Measurements from ENCODE around the gene PACRG. TPM values are rescaled to one million over a fixed set of nuclear protein-coding genes. Genes with fewer than 3 reads are reported as not detected.

Gene PACRG
- total and polyA plus RNA-seq, 4 donors = 0.47 to 3.8 (median 2.4) TPM

- DNase-seq (ENCODE audit: low spot score) = no peak
- peaks cover 0 to 17% (median 11%) of the 10 kb centered on the region in 4 donors for H3K4me1 ChIP-seq (ENCODE audit: control insufficient read depth in 4 of 4, insufficient read depth in 4 of 4, low read length in 3 of 4)
- H3K36me3 ChIP-seq (ENCODE audit: control insufficient read depth in 4 of 4, insufficient read depth in 3 of 4, low read depth in 1 of 4, low read length in 3 of 4) = no peaks in the 10 kb centered on the region
- H3K27me3 ChIP-seq (ENCODE audit: control insufficient read depth in 4 of 4, insufficient read depth in 4 of 4, low read length in 3 of 4) = no peaks in the 10 kb centered on the region
- no peak overlapping the region for H3K9ac ChIP-seq (ENCODE audit: low read depth in 1 of 2, low read length in 2 of 2)
- 92% methylated on average over 3 of the region's 3 CpGs for WGBS
- TF ChIP-seq, protein P1, sequence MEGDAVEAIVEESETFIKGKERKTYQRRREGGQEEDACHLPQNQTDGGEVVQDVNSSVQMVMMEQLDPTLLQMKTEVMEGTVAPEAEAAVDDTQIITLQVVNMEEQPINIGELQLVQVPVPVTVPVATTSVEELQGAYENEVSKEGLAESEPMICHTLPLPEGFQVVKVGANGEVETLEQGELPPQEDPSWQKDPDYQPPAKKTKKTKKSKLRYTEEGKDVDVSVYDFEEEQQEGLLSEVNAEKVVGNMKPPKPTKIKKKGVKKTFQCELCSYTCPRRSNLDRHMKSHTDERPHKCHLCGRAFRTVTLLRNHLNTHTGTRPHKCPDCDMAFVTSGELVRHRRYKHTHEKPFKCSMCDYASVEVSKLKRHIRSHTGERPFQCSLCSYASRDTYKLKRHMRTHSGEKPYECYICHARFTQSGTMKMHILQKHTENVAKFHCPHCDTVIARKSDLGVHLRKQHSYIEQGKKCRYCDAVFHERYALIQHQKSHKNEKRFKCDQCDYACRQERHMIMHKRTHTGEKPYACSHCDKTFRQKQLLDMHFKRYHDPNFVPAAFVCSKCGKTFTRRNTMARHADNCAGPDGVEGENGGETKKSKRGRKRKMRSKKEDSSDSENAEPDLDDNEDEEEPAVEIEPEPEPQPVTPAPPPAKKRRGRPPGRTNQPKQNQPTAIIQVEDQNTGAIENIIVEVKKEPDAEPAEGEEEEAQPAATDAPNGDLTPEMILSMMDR (IDR thresholded peaks at IDR 0.05; ENCODE audit: low read depth, low read length, missing input control) = no peak
- no peak for TF ChIP-seq HNF4G (IDR thresholded peaks at IDR 0.05)
- TF ChIP-seq, protein P2, sequence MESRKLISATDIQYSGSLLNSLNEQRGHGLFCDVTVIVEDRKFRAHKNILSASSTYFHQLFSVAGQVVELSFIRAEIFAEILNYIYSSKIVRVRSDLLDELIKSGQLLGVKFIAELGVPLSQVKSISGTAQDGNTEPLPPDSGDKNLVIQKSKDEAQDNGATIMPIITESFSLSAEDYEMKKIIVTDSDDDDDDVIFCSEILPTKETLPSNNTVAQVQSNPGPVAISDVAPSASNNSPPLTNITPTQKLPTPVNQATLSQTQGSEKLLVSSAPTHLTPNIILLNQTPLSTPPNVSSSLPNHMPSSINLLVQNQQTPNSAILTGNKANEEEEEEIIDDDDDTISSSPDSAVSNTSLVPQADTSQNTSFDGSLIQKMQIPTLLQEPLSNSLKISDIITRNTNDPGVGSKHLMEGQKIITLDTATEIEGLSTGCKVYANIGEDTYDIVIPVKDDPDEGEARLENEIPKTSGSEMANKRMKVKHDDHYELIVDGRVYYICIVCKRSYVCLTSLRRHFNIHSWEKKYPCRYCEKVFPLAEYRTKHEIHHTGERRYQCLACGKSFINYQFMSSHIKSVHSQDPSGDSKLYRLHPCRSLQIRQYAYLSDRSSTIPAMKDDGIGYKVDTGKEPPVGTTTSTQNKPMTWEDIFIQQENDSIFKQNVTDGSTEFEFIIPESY (IDR thresholded peaks at IDR 0.05) = no peak
- no peak for TF ChIP-seq TAF1 (conservative IDR thresholded peaks at IDR 0.05)
- no peak for TF ChIP-seq NR2F2 (IDR thresholded peaks at IDR 0.05)
- no peak for TF ChIP-seq MAX (IDR thresholded peaks at IDR 0.05)
- no peak for TF ChIP-seq JUND (IDR thresholded peaks at IDR 0.05)
- TF ChIP-seq, protein P3, sequence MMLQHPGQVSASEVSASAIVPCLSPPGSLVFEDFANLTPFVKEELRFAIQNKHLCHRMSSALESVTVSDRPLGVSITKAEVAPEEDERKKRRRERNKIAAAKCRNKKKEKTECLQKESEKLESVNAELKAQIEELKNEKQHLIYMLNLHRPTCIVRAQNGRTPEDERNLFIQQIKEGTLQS (IDR thresholded peaks at IDR 0.05) = no peak
- TF ChIP-seq SP1 (IDR thresholded peaks at IDR 0.05) = no peak
- TF ChIP-seq, protein P4, sequence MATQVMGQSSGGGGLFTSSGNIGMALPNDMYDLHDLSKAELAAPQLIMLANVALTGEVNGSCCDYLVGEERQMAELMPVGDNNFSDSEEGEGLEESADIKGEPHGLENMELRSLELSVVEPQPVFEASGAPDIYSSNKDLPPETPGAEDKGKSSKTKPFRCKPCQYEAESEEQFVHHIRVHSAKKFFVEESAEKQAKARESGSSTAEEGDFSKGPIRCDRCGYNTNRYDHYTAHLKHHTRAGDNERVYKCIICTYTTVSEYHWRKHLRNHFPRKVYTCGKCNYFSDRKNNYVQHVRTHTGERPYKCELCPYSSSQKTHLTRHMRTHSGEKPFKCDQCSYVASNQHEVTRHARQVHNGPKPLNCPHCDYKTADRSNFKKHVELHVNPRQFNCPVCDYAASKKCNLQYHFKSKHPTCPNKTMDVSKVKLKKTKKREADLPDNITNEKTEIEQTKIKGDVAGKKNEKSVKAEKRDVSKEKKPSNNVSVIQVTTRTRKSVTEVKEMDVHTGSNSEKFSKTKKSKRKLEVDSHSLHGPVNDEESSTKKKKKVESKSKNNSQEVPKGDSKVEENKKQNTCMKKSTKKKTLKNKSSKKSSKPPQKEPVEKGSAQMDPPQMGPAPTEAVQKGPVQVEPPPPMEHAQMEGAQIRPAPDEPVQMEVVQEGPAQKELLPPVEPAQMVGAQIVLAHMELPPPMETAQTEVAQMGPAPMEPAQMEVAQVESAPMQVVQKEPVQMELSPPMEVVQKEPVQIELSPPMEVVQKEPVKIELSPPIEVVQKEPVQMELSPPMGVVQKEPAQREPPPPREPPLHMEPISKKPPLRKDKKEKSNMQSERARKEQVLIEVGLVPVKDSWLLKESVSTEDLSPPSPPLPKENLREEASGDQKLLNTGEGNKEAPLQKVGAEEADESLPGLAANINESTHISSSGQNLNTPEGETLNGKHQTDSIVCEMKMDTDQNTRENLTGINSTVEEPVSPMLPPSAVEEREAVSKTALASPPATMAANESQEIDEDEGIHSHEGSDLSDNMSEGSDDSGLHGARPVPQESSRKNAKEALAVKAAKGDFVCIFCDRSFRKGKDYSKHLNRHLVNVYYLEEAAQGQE (IDR thresholded peaks at IDR 0.05) = no peak
- no peak for TF ChIP-seq RXRA (IDR thresholded peaks at IDR 0.05)
- no peaks in the 10 kb centered on the region for H3K9me3 ChIP-seq (ENCODE audit: control insufficient read depth in 4 of 4, low read length in 3 of 4)
- H3K27ac ChIP-seq (ENCODE audit: low read depth in 1 of 2, low read length in 2 of 2) = no peak overlapping the region
- H3K4me3 ChIP-seq (ENCODE audit: low read depth in 1 of 3, low read length in 3 of 3) = no peak overlapping the region
Observed at GRCh38 chr6:163197839-163198238, 470.1 kb downstream of the PACRG start.

- no peak overlapping the region for H3K9ac ChIP-seq (ENCODE audit: low read depth in 1 of 2, low read length in 2 of 2)
- no peak overlapping the region for H3K4me3 ChIP-seq (ENCODE audit: low read depth in 1 of 3, low read length in 3 of 3)
- peaks cover 0 to 17% (median 11%) of the 10 kb centered on the region in 4 donors for H3K4me1 ChIP-seq (ENCODE audit: control insufficient read depth in 4 of 4, insufficient read depth in 4 of 4, low read length in 3 of 4)
- no peaks in the 10 kb centered on the region for H3K27me3 ChIP-seq (ENCODE audit: control insufficient read depth in 4 of 4, insufficient read depth in 4 of 4, low read length in 3 of 4)
- H3K9me3 ChIP-seq (ENCODE audit: control insufficient read depth in 4 of 4, low read length in 3 of 4) = no peaks in the 10 kb centered on the region
- H3K27ac ChIP-seq (ENCODE audit: low read depth in 1 of 2, low read length in 2 of 2) = no peak overlapping the region
- 93% methylated on average over 6 of the region's 6 CpGs for WGBS
- H3K36me3 ChIP-seq (ENCODE audit: control insufficient read depth in 4 of 4, insufficient read depth in 3 of 4, low read depth in 1 of 4, low read length in 3 of 4) = no peaks in the 10 kb centered on the region
- no peak for DNase-seq (ENCODE audit: low spot score)
- TF ChIP-seq MAX (IDR thresholded peaks at IDR 0.05) (no peak), JUND (IDR thresholded peaks at IDR 0.05) (no peak), EGR1 (IDR thresholded peaks at IDR 0.05; ENCODE audit: low read depth in 2 of 2) (no peak), RAD21 (IDR thresholded peaks at IDR 0.05) (no peak)
- TF ChIP-seq, protein P4 (IDR thresholded peaks at IDR 0.05) = no peak
Observed at GRCh38 chr6:163198396-163198795, 470.6 kb downstream of the PACRG start.
